ENCODE data around the gene C4orf36.

C4orf36 gene

GRCh38 chr4:86917212-86918039 lies 25.2 kb upstream of the C4orf36 start:
- no peak overlapping the region for H3K4me3 ChIP-seq (ENCODE audit: low read depth, low read length)
- TF ChIP-seq CTCF (IDR thresholded peaks at IDR 0.05; ENCODE audit: insufficient read depth, low read length, missing control alignments): no peak
- DNase-seq (ENCODE audit: low read depth, low spot score): no peak
- CTCF ChIA-PET: interaction anchor here (1.0 to 2.0 kb wide), 3 partner anchors 7 to 417 kb away, joined by 3 to 4 read pairs (median 3); partner anchors contain the start of gene AFF1
- POLR2A ChIA-PET: interaction anchor here (0.7 kb wide), 1 partner anchor 303 kb away, joined by 3 read pairs; no protein-coding TSS in a partner anchor

GRCh38 chr4:86916392-86916791 lies 24.2 kb upstream of the C4orf36 start:
- CTCF ChIA-PET: interaction anchor here (1.0 to 2.0 kb wide), 3 partner anchors 8 to 415 kb away, joined by 3 to 4 read pairs (median 3); partner anchors contain the start of gene AFF1

GRCh38 chr4:86910820-86911684 lies 18.8 kb upstream of the C4orf36 start:
- CTCF ChIA-PET: interaction anchor here (0.7 to 7.3 kb wide), 4 partner anchors 11 to 412 kb away, joined by 3 to 32 read pairs (median 6); no protein-coding TSS in a partner anchor
- H3K4me3 ChIP-seq (ENCODE audit: low read depth, low read length): no peak overlapping the region
- no peak for DNase-seq (ENCODE audit: low read depth, low spot score)
- TF ChIP-seq CTCF (IDR thresholded peaks at IDR 0.05; ENCODE audit: insufficient read depth, low read length, missing control alignments): no peak
- POLR2A ChIA-PET: no interaction called here

More at GRCh38 chr4:86916392-86916791, 24.2 kb upstream of the C4orf36 start:
- POLR2A ChIA-PET: interaction anchor here (0.7 kb wide), 1 partner anchor 304 kb away, joined by 3 read pairs; no protein-coding TSS in a partner anchor
- DNase-seq (ENCODE audit: low read depth, low spot score): no peak
- TF ChIP-seq CTCF (IDR thresholded peaks at IDR 0.05; ENCODE audit: insufficient read depth, low read length, missing control alignments): no peak
- H3K4me3 ChIP-seq (ENCODE audit: low read depth, low read length): no peak overlapping the region

GRCh38 chr4:86910369-86910768 lies 18.1 kb upstream of the C4orf36 start:
- DNase-seq (ENCODE audit: low read depth, low spot score): no peak
- POLR2A ChIA-PET: no interaction called here
- CTCF ChIA-PET: interaction anchor here (0.7 to 7.3 kb wide), 5 partner anchors 12 to 411 kb away, joined by 3 to 32 read pairs (median 3); no protein-coding TSS in a partner anchor

GRCh38 chr4:86909546-86910295 lies 17.5 kb upstream of the C4orf36 start:
- TF ChIP-seq CTCF (IDR thresholded peaks at IDR 0.05; ENCODE audit: insufficient read depth, low read length, missing control alignments): no peak
- no peak overlapping the region for H3K4me3 ChIP-seq (ENCODE audit: low read depth, low read length)
- CTCF ChIA-PET: interaction anchor here (1.3 to 7.3 kb wide), 4 partner anchors 13 to 413 kb away, joined by 3 to 32 read pairs (median 10); no protein-coding TSS in a partner anchor
- no peak for DNase-seq (ENCODE audit: low read depth, low spot score)
- POLR2A ChIA-PET: no interaction called here

More at GRCh38 chr4:86910369-86910768, 18.1 kb upstream of the C4orf36 start:
- no peak overlapping the region for H3K4me3 ChIP-seq (ENCODE audit: low read depth, low read length)
- no peak for TF ChIP-seq CTCF (IDR thresholded peaks at IDR 0.05; ENCODE audit: insufficient read depth, low read length, missing control alignments)

Measured in AG04449 (cell line).